Prostate gland (tissue), 2 donors: ENCODE measurements around the gene CENPH. TPM values are rescaled to one million over a fixed set of nuclear protein-coding genes. Genes with fewer than 3 reads are reported as not detected.
A peak's percentile ranks its signal among the peaks of the same experiment; 100 is the strongest.
"Not testable (repeated sequence)": the region's sequence is repeated elsewhere in the genome, so short reads cannot be mapped to it uniquely, and the experiment has no call there.

ENCODE experiments used
- DNase-seq: peaks from one replicate; pipeline ENCODE4 v3.0.0-alpha.2; 2019; ENCODE audit warnings: low spot score
- H3K27ac ChIP-seq, 2 donors: fragments of 200-600 bp; sonication (generic); 2 replicates each; pipeline ENCODE4 v1.5.1; 2017 to 2019
- H3K27me3 ChIP-seq: fragments of 200-600 bp; sonication (generic); replicated peaks from 2 replicates; pipeline ENCODE4 v1.5.1; 2019; ENCODE audit not compliant: insufficient read depth
- H3K36me3 ChIP-seq, 2 donors: fragments of 200-600 bp; sonication (generic); 1 replicate in 1 of 2; 2 replicates in 1 of 2; pipeline versions ENCODE4 v1.5.1 to v1.8.1; 2017 to 2019
- H3K4me1 ChIP-seq: fragments of 200-600 bp; sonication (generic); replicated peaks from 2 replicates; pipeline ENCODE4 v1.5.1; 2019
- H3K4me3 ChIP-seq, 2 donors: fragments of 200-600 bp; sonication (generic); 2 replicates each; pipeline ENCODE4 v1.5.1; 2017 to 2019
- H3K9me3 ChIP-seq: fragments of 200-600 bp; sonication (generic); 2 replicates; pipeline ENCODE4 v1.5.1; 2017
- CTCF ChIP-seq, 4 experiments: fragments of 200-600 bp in 2 of 4; fragments of 450-650 bp in 2 of 4; sonication (generic) in 2 of 4; IDR thresholded peaks; 1 replicate in 3 of 4; 2 replicates in 1 of 4; pipeline ENCODE4 v1.5.1; 2016 to 2019; ENCODE audit warnings: antibody characterized with exemption in 4 of 4, mild to moderate bottlenecking in 2 of 4, moderate library complexity in 2 of 4
- POLR2A ChIP-seq: fragments of 450-650 bp; IDR thresholded peaks from one replicate; pipeline ENCODE4 v1.6.1; 2016; ENCODE audit warnings: antibody characterized with exemption, mild to moderate bottlenecking
- POLR2AphosphoS5 ChIP-seq: sonication (generic); formaldehyde crosslinking; IDR thresholded peaks from one replicate; pipeline ENCODE4 v1.6.1; 2017; ENCODE audit warnings: antibody characterized with exemption
- WGBS: methylation state at CpG from one replicate; pipeline ENCODE4 v1.1.5; 2018; 5-methylcytosine and 5-hydroxymethylcytosine counted together
- intact Hi-C: fragments of 100-400 bp; cut with DNase I; formaldehyde crosslinking; loops from one replicate; pipeline ENCODE4 v1.14.2; 2022
- total RNA-seq, 2 donors: library from RNA; depleted of rRNA; stranded (reverse); fragments of >200 nt; gene quantifications; one replicate each; pipeline ENCODE4 v1.1.0, GENCODE V29; 2016

CENPH gene
- total RNA-seq, 2 donors from 2014 or later, result 5.3 to 17.4 TPM

GRCh38 chr5:69166686-69167492 lies 22.5 kb upstream of the CENPH start, which contains the start of gene CCNB1:
CCNB1 (plus strand) TSS chr5:69167150; CDS start chr5:69167263, 113 bp downstream.
- intact Hi-C loops, result loop anchor here (5.0 kb wide), 1 partner anchor 75 kb away; the partner anchor contains the start of gene SLC30A5
- under 1% methylated on average over 47 of the region's 50 CpGs for WGBS
- Histone ChIP-seq H3K27ac (peak within 1 kb of the TSS in 1 of 2 donors; percentile 20), H3K4me1 (peaks cover 4% of the 10 kb centered on the region), H3K36me3 (no peaks in the 10 kb centered on the region), H3K4me3 (peak within 1 kb of the TSS; percentile 44 to 49), H3K27me3 (no peaks in the 10 kb centered on the region), H3K9me3 (no peaks in the 10 kb centered on the region)
- peak; percentile 97 for DNase-seq
- TF ChIP-seq CTCF (IDR thresholded peaks at IDR 0.05), result peak in 2 of 4 experiments; percentile 41 to 46
- peak; percentile 39 for TF ChIP-seq POLR2A
- TF ChIP-seq POLR2AphosphoS5, result peak; percentile 96

GRCh38 chr5:69167493-69167855 lies 21.9 kb upstream of the CENPH start:
- H3K27me3 ChIP-seq, result no peaks in the 10 kb centered on the region
- no peak for DNase-seq
- H3K9me3 ChIP-seq, result no peaks in the 10 kb centered on the region
- TF ChIP-seq POLR2AphosphoS5 (no peak), POLR2A (no peak), CTCF (IDR thresholded peaks at IDR 0.05) (no peak)
- 2% methylated on average over 11 of the region's 11 CpGs for WGBS
- intact Hi-C loops, result loop anchor here (5.0 kb wide), 1 partner anchor 75 kb away; the partner anchor contains the start of gene SLC30A5
- peaks cover 4% of the 10 kb centered on the region for H3K4me1 ChIP-seq
- H3K36me3 ChIP-seq, result no peaks in the 10 kb centered on the region
- peak overlapping the region; percentile 44 to 49 for H3K4me3 ChIP-seq
- H3K27ac ChIP-seq, result peak overlapping the region in 1 of 2 donors; percentile 20

- Histone ChIP-seq H3K36me3 (no peaks in the 10 kb centered on the region), H3K27ac (no peak overlapping the region), H3K9me3 (no peaks in the 10 kb centered on the region), H3K4me1 (peaks cover 4% of the 10 kb centered on the region), H3K4me3 (peak overlapping the region in 1 of 2 donors; percentile 49), H3K27me3 (no peaks in the 10 kb centered on the region)
- intact Hi-C loops, result loop anchor here (5.0 kb wide), 1 partner anchor 76 kb away; the partner anchor contains the start of gene SLC30A5
- TF ChIP-seq POLR2A (no peak), POLR2AphosphoS5 (no peak), CTCF (IDR thresholded peaks at IDR 0.05) (no peak)
- WGBS, result 31% methylated on average over 8 of the region's 8 CpGs
- no peak for DNase-seq
Observed at GRCh38 chr5:69167929-69168328, 21.5 kb upstream of the CENPH start.

GRCh38 chr5:69170495-69170894 lies 18.9 kb upstream of the CENPH start:
- TF ChIP-seq POLR2A (no peak), POLR2AphosphoS5 (no peak), CTCF (IDR thresholded peaks at IDR 0.05) (no peak)
- Histone ChIP-seq H3K4me3 (no peak overlapping the region), H3K9me3 (no peaks in the 10 kb centered on the region), H3K27ac (no peak overlapping the region), H3K4me1 (peaks cover 4% of the 10 kb centered on the region), H3K27me3 (no peaks in the 10 kb centered on the region), H3K36me3 (no peaks in the 10 kb centered on the region)
- WGBS, result 100% methylated on average over 1 of the region's 1 CpG
- intact Hi-C loops, result no loop called here
- DNase-seq, result no peak

GRCh38 chr5:69170969-69171368 lies 18.4 kb upstream of the CENPH start:
- TF ChIP-seq POLR2A (no peak), POLR2AphosphoS5 (no peak), CTCF (IDR thresholded peaks at IDR 0.05) (no peak)
- Histone ChIP-seq H3K27me3 (no peaks in the 10 kb centered on the region), H3K4me3 (no peak overlapping the region), H3K9me3 (no peaks in the 10 kb centered on the region), H3K4me1 (peaks cover 4% of the 10 kb centered on the region), H3K27ac (no peak overlapping the region), H3K36me3 (no peaks in the 10 kb centered on the region)
- intact Hi-C loops, result no loop called here
- WGBS, result 97% methylated on average over 3 of the region's 3 CpGs
- DNase-seq, result no peak

- H3K27ac ChIP-seq, H3K4me3 ChIP-seq, H3K9me3 ChIP-seq, DNase-seq, H3K4me1 ChIP-seq, intact Hi-C loops, H3K27me3 ChIP-seq, H3K36me3 ChIP-seq: not testable (repeated sequence)
- WGBS, result 86% methylated on average over 15 of the region's 15 CpGs
Observed at GRCh38 chr5:69181659-69182293, 7.6 kb upstream of the CENPH start.
